HepG2 (cell line): ENCODE data around the gene RPA1.

Source experiments
- CREB1 ChIP-seq, 2 experiments: fragments of 450-650 bp in 1 of 2; IDR thresholded peaks; 2 replicates each; pipeline ENCODE4 v1.6.1; 2016 to 2017; ENCODE audit warnings: control low read depth in 1 of 2, mild to moderate bottlenecking in 1 of 2, missing compliant biosample characterization in 1 of 2, missing genetic modification characterization in 1 of 2
- ELF4 ChIP-seq: sonication (generic); formaldehyde crosslinking; IDR thresholded peaks from 2 replicates; pipeline ENCODE4 v1.5.0; 2020; ENCODE audit warnings: missing genetic modification reagents, mild to moderate bottlenecking, moderate library complexity, borderline replicate concordance
- GPN1 ChIP-seq: sonication (generic); formaldehyde crosslinking; IDR thresholded peaks from 2 replicates; pipeline ENCODE4 v1.5.1; 2020; ENCODE audit warnings: missing genetic modification reagents, borderline replicate concordance
- HMGA1 ChIP-seq: sonication (generic); formaldehyde crosslinking; conservative IDR thresholded peaks from 2 replicates; pipeline ENCODE4 v1.4.0; 2020; ENCODE audit warnings: missing genetic modification reagents
- MAFK ChIP-seq, 2 experiments: IDR thresholded peaks in 1 of 2; conservative IDR thresholded peaks in 1 of 2; 2 replicates each; pipeline ENCODE4 v1.6.1; 2011; ENCODE audit warnings: improper control_type of control experiment in 2 of 2, low read length in 2 of 2
- NRL ChIP-seq: sonication (generic); formaldehyde crosslinking; IDR thresholded peaks from 2 replicates; pipeline ENCODE4 v1.5.0; 2020; ENCODE audit warnings: missing genetic modification reagents, mild to moderate bottlenecking, moderate library complexity, borderline replicate concordance
- RELA ChIP-seq: sonication (generic); formaldehyde crosslinking; IDR thresholded peaks from 2 replicates; pipeline ENCODE4 v1.4.0; 2020; ENCODE audit warnings: missing genetic modification reagents
- SIN3B ChIP-seq: fragments of 150-350 bp; IDR thresholded peaks from 2 replicates; pipeline ENCODE4 v1.6.1; 2014; ENCODE audit warnings: low read length
- SMARCE1 ChIP-seq: fragments of 450-650 bp; IDR thresholded peaks from 2 replicates; pipeline ENCODE4 v1.6.1; 2017; ENCODE audit warnings: borderline replicate concordance
- ZNF24 ChIP-seq: fragments of 450-650 bp; IDR thresholded peaks from 2 replicates; pipeline ENCODE4 v1.6.1; 2017; ENCODE audit warnings: antibody characterized with exemption, mild to moderate bottlenecking
- ZNF326 ChIP-seq: sonication (generic); formaldehyde crosslinking; IDR thresholded peaks from 2 replicates; pipeline ENCODE4 v1.4.0; 2020; ENCODE audit warnings: missing genetic modification reagents, borderline replicate concordance
- ZNF546 ChIP-seq: sonication (generic); formaldehyde crosslinking; conservative IDR thresholded peaks from 2 replicates; pipeline ENCODE4 v1.8.1; 2023; ENCODE audit warnings: mild to moderate bottlenecking, missing genetic modification reagents
- TF ChIP-seq, protein P1 (sequence below): sonication (generic); formaldehyde crosslinking; IDR thresholded peaks from 2 replicates; pipeline ENCODE4 v1.5.1; 2020; ENCODE audit warnings: missing genetic modification reagents, mild to moderate bottlenecking, borderline replicate concordance

DNA sequence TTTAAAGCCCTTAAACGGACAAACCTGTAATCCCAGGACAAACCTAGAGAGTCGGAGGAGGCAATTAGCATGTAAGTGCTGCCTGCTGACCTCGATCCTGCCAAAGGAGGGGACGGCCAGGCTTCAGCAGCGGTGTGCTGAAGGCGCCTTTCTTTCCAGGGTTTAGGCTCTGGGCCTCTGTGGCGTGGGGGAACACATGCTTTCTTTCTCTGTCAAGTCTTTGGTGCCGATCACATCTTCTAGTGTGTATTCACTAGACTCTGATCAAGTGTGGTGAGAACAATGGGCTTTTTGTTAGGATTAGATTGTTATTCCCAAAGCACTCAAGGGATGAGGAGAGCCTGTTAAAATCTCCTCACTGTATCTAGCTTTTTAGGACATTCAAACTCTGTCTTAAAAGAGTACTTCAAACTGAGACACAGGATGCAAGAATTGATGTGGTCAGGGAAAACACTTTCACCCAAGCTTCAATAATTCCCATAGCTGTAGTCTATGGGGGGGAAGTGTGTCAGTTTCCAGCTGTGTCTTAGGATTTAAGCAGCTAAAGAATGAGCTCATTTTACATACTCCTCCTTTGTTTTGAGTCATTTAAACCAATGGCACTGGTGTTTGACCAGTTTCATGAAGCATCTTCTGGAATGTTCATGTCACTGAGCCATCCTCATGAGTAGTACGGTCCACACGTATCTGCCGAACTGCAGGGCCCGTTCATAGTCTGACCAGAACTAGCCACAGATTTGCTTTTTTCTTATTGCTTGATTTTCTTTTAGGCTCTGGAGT is 51.2 kb downstream of the RPA1 start:
- TF ChIP-seq ZNF546 (CRISPR knock-in tag) (no peak), MAFK (conservative IDR thresholded peaks at IDR 0.05 in 1 of 2, IDR thresholded peaks at IDR 0.05 in 1 of 2; ENCODE audit: low read length in 2 of 2) (no peak), GPN1 (no peak), ELF4 (no peak), SMARCE1 (no peak), ZNF24 (no peak), RELA (CRISPR knock-in tag) (no peak), HMGA1 (no peak), CREB1 (IDR thresholded peaks at IDR 0.05) (no peak), CREB1 (CRISPR knock-in tag; IDR thresholded peaks at IDR 0.05) (no peak), ZNF326 (no peak), SIN3B (no peak), NRL (CRISPR knock-in tag) (no peak)
- TF ChIP-seq, protein P1, sequence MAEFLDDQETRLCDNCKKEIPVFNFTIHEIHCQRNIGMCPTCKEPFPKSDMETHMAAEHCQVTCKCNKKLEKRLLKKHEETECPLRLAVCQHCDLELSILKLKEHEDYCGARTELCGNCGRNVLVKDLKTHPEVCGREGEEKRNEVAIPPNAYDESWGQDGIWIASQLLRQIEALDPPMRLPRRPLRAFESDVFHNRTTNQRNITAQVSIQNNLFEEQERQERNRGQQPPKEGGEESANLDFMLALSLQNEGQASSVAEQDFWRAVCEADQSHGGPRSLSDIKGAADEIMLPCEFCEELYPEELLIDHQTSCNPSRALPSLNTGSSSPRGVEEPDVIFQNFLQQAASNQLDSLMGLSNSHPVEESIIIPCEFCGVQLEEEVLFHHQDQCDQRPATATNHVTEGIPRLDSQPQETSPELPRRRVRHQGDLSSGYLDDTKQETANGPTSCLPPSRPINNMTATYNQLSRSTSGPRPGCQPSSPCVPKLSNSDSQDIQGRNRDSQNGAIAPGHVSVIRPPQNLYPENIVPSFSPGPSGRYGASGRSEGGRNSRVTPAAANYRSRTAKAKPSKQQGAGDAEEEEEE (CRISPR knock-in tag), result no peak
